HPDE6-E6E7 (cell line): ENCODE results near the gene JAZF1.
"Not testable (repeated sequence)": the region's sequence is repeated elsewhere in the genome, so short reads cannot be mapped to it uniquely, and the experiment has no call there.

Experiments used
- DNase-seq: peaks from one replicate; pipeline ENCODE4 v3.0.0; 2011; ENCODE audit warnings: missing footprints; ENCODE audit errors: extremely low spot score

JAZF1 gene

GRCh38 chr7:27942711-27943110 is 237.9 kb downstream of the JAZF1 start:
- no peak for DNase-seq

GRCh38 chr7:27941522-27941921 is 239.1 kb downstream of the JAZF1 start:
- DNase-seq, result no peak

- DNase-seq, result no peak
Measured at GRCh38 chr7:27940341-27940740, 240.3 kb downstream of the JAZF1 start.

GRCh38 chr7:27939893-27940292 is 240.7 kb downstream of the JAZF1 start:
- no peak for DNase-seq

GRCh38 chr7:27936768-27937102 is 243.9 kb downstream of the JAZF1 start:
- no peak for DNase-seq

- DNase-seq, result no peak
Measured at GRCh38 chr7:27936047-27936767, 244.4 kb downstream of the JAZF1 start.

GRCh38 chr7:27933671-27934565 is 246.7 kb downstream of the JAZF1 start:
- no peak for DNase-seq

GRCh38 chr7:27930910-27931476 is 249.6 kb downstream of the JAZF1 start:
- no peak for DNase-seq

- DNase-seq, result no peak
Measured at GRCh38 chr7:27929127-27929526, 251.5 kb downstream of the JAZF1 start.

- no peak for DNase-seq
Measured at GRCh38 chr7:27928001-27928400, 252.6 kb downstream of the JAZF1 start.

- DNase-seq, result no peak
Measured at GRCh38 chr7:27925573-27926201, 254.9 kb downstream of the JAZF1 start.

GRCh38 chr7:27923642-27923980 is 257.0 kb downstream of the JAZF1 start:
- DNase-seq, result no peak

- no peak for DNase-seq
Measured at GRCh38 chr7:27922907-27923641, 257.5 kb downstream of the JAZF1 start.

GRCh38 chr7:27922389-27922788 is 258.2 kb downstream of the JAZF1 start:
- not testable (repeated sequence) for DNase-seq

- peak; percentile 13 for DNase-seq
Measured at GRCh38 chr7:27921081-27921836, 259.3 kb downstream of the JAZF1 start.

- DNase-seq, result no peak
Measured at GRCh38 chr7:27920281-27920946, 260.2 kb downstream of the JAZF1 start.

- no peak for DNase-seq
Measured at GRCh38 chr7:27918503-27918902, 262.1 kb downstream of the JAZF1 start.

- peak; percentile 11 for DNase-seq
Measured at GRCh38 chr7:27917774-27918314, 262.8 kb downstream of the JAZF1 start.

- DNase-seq, result peak; percentile 27
Measured at GRCh38 chr7:27917119-27917518, 263.5 kb downstream of the JAZF1 start.

- no peak for DNase-seq
Measured at GRCh38 chr7:27916372-27916771, 264.2 kb downstream of the JAZF1 start.
